LNCAP (cell line): ENCODE measurements around the gene MLN.

Experiments
- TF ChIP-seq, protein P1 (sequence below): fragments of 450-650 bp; IDR thresholded peaks from 2 replicates; pipeline ENCODE4 v1.5.1; 2017; ENCODE audit warnings: mild to moderate bottlenecking

MLN gene, protein sequence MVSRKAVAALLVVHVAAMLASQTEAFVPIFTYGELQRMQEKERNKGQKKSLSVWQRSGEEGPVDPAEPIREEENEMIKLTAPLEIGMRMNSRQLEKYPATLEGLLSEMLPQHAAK

DNA sequence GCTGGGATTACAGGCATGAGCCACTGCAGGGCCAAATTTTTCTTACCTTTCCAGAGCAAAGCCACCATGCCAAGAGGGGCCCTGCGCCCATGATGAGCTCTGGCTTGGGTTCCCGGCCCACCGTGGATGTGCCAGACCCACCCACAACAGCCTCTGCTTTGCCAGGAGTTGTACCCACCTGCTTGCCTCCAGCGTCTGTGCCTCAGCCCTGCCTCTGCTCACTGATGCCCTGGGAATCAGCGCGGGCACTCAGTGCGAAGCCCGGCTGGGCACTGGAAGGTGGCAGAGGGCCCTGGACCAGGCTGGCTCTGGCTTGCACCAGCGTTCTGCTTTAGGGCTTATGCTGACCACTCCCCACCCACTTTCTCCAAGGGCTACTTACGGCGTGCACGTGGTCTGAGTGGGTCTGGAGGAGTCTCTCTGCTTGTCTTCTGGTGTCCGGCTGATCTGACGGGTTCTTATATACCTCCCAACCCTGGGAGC is at the start of gene MLN:
TSS of gene MLN (minus strand) at position 433 of the 483 bp plus-strand sequence. CDS start 2,840 bp downstream, outside the sequence.
- TF ChIP-seq, protein P1, sequence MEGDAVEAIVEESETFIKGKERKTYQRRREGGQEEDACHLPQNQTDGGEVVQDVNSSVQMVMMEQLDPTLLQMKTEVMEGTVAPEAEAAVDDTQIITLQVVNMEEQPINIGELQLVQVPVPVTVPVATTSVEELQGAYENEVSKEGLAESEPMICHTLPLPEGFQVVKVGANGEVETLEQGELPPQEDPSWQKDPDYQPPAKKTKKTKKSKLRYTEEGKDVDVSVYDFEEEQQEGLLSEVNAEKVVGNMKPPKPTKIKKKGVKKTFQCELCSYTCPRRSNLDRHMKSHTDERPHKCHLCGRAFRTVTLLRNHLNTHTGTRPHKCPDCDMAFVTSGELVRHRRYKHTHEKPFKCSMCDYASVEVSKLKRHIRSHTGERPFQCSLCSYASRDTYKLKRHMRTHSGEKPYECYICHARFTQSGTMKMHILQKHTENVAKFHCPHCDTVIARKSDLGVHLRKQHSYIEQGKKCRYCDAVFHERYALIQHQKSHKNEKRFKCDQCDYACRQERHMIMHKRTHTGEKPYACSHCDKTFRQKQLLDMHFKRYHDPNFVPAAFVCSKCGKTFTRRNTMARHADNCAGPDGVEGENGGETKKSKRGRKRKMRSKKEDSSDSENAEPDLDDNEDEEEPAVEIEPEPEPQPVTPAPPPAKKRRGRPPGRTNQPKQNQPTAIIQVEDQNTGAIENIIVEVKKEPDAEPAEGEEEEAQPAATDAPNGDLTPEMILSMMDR: no peak

DNA sequence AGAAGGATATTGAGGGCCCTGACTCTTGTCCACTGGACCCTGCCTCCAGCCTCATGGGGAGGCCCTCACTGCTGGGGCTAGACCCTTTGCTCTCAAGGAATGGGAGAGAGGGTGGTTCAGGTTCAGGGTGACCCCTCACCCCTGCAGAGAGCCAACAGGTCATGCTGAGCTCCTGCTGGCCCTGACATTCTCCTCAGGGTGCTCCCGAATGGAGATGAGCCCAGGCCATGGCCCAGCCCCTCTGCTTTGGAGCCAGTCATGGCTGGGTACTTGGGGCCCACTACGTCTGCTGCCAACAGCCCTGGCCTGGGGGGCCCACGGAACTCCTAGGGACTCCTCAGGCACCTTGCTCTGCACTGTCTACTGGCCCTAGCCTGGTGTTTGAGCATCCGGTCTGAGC is 49.2 kb upstream of the MLN start:
- TF ChIP-seq, protein P1: no peak

DNA sequence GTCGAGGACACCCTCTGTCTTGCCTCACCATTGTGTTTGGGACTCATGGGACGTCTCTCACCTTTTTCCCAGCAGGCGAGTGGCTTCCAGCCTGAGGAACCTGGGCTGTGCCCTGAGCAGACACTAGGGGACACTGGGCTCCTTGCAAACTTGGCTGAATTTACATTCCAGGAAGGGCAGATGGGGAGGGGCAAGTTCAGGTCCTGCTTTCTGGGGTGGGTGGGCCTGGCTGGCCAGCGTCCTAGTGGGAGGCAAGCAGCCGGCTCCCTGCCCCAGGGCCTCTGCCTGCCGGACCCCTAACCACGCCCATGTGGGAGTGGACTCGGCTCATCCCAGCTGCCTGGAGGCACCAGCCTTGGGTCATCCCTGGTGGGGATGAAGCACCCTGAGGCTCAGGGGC is 48.2 kb upstream of the MLN start:
- TF ChIP-seq, protein P1: peak; percentile 44

DNA sequence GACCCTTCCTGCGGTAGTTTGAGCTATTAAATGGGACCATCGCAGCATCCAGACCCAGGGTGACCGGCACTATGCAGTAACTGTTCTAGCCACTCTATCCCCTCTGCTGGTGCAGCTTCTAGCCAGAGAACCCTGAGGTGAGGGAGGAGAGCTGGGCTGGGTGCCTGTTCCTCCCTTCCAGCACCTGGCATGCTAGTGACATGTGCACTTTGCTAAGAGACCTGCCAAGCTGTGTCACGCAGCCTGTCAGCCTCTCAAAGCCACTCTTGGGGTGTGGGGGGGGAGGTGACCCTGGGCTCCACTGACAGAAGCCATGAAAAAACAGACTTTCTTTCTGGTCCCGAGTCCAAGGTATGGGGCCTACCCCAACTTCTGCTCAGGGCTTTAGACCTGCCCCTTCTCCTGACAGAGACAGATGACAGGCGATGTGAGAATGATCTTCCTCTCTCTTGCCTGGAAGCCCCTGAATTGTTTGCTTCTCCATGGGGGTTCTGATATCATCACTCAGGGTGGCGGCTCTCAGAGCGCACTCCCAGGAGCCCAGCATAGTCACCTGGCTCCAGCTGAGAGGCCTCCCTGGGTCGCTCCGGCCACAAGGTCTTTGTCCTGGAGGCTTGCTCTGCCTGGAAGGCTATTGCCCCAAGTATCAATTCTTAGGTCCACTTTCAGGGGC is 47.2 kb upstream of the MLN start:
- TF ChIP-seq, protein P1: no peak

DNA sequence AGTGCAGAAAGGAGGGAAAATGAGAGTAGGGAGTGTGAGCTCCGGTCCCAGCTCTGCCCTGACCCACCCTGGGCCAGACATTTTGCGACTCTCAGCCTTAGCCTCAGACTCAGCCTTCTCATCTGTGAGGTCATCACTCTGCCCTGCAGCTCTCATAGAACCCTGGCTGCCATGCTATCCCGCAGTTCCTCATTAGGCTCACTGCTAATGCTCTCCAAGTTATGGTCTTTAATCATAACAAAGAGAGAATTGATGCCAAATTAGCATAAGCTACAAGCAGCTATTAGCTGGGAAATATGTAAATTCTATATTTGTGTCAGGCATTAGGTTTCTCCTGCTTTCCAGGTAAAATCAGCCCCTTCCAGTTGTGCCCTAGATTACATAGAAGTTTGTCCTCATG is 46.5 kb upstream of the MLN start:
- TF ChIP-seq, protein P1: no peak

DNA sequence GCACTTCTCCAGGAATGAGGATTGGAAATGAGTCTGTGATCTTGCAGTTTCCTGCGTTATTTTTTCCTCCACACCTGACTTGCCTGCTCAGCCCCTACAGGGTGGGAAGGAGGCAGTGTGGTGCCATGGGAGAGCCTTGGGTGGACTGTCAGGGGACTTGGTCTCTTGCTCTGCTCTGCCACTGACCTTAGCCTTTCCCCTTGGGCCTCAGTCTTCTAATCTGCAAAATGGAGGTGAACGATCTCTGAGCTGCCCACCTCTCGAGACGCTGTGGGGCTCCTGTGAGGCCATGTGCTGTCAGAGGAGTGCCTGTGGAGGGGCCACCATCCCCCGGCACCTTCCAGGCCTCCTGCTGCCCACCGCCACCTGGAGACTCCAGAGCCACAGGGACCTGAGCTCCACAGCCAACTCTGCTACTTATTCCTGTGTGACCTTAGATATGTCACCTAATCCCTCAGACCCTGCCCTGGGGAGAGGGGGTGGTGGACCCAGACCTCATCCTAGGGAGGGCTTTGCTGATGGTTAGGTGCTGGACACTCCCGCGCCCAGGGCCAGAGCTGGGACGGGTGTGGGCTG is 45.8 kb upstream of the MLN start:
- TF ChIP-seq, protein P1: no peak

DNA sequence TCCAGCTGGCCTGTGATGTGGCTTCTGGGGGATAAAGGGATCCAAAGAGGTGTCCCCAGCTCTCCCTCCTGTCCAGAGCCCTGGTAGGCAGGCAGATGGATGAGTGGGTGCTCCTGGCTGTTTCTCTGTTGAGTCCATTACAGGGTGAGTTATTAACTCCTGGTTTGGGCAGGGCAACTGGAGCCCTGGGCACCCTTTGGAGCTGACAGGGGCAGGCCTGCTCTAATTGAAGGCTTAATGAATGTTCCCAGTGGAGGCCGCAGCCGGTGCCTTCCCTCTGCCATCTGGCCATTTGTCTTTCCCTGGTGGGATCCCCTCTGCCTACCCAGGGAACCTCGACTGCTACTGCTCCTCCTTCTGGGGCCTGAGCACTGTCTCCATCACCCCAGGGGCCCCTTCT is 44.7 kb upstream of the MLN start:
- TF ChIP-seq, protein P1: no peak
